Midbrain (tissue), 1 donor: ENCODE measurements around the gene SAP30BP.

Experiments
- DNase-seq: peaks from one replicate; lab custom pipeline; 2025; lab: John Stamatoyannopoulos, UW

Gene SAP30BP

GRCh38 chr17:75666959-75667790 is at the start of gene SAP30BP, which contains the start of gene RECQL5:
Gene SAP30BP, plus strand, starts transcription at chr17:75667338. Its CDS starts 35 bp downstream, at chr17:75667373.
Gene RECQL5, minus strand, starts transcription at chr17:75667154. Its CDS starts 597 bp downstream, at chr17:75666557.
- DNase-seq, result peak; percentile 98

GRCh38 chr17:75617675-75618074 is 49.5 kb upstream of the SAP30BP start:
- DNase-seq, result no peak

GRCh38 chr17:75619506-75620431 is 47.4 kb upstream of the SAP30BP start:
- no peak for DNase-seq

- DNase-seq, result no peak
These were observed 45.6 kb upstream of the SAP30BP start for GRCh38 chr17:75621489-75621888.

- no peak for DNase-seq
These were observed 45.1 kb upstream of the SAP30BP start for GRCh38 chr17:75622076-75622475.

- DNase-seq, result no peak
These were observed 44.3 kb upstream of the SAP30BP start for GRCh38 chr17:75622771-75623273.

GRCh38 chr17:75623386-75623785 is 43.8 kb upstream of the SAP30BP start:
- no peak for DNase-seq

- no peak for DNase-seq
These were observed 43.1 kb upstream of the SAP30BP start for GRCh38 chr17:75624021-75624420.

GRCh38 chr17:75624714-75625345 is 42.3 kb upstream of the SAP30BP start:
- no peak for DNase-seq

- peak; percentile 13 for DNase-seq
These were observed 41.2 kb upstream of the SAP30BP start for GRCh38 chr17:75625813-75626486.

GRCh38 chr17:75626496-75627038 is 40.6 kb upstream of the SAP30BP start:
- DNase-seq, result no peak

GRCh38 chr17:75627094-75627493 is 40.0 kb upstream of the SAP30BP start:
- no peak for DNase-seq

- DNase-seq, result no peak
These were observed 38.7 kb upstream of the SAP30BP start for GRCh38 chr17:75628425-75628824.

- no peak for DNase-seq
These were observed 38.0 kb upstream of the SAP30BP start for GRCh38 chr17:75629157-75629556.

- no peak for DNase-seq
These were observed 36.8 kb upstream of the SAP30BP start for GRCh38 chr17:75630071-75630917.

GRCh38 chr17:75631353-75631752 is 35.8 kb upstream of the SAP30BP start:
- no peak for DNase-seq

- no peak for DNase-seq
These were observed 34.7 kb upstream of the SAP30BP start for GRCh38 chr17:75632428-75632827.

- peak; percentile 96 for DNase-seq
These were observed 34.2 kb upstream of the SAP30BP start, which contains the start of gene SMIM5 for GRCh38 chr17:75632863-75633485. Gene SMIM5, plus strand, starts transcription at chr17:75633434. Its CDS starts 6,768 bp downstream, at chr17:75640202.
